Keratinocyte (primary cell): ENCODE data around the gene RAB3B. TPM values are rescaled to one million over a fixed set of nuclear protein-coding genes. Genes with fewer than 3 reads are reported as not detected.

Experiments used
- DNase-seq: peaks from one replicate; pipeline ENCODE4 v3.0.0-alpha.2; 2011; ENCODE audit warnings: low read depth, missing footprints, low spot score
- FAIRE-seq: peaks from 2 replicates; lab custom pipeline; 2011; peaks lifted over from hg19 to GRCh38; lab: Jason Lieb, UNC
- H2AFZ ChIP-seq: 2 replicates; pipeline ENCODE4 v1.6.0; 2012; ENCODE audit warnings: low read length, control low read depth, inconsistent platforms; ENCODE audit not compliant: control insufficient read depth
- H3K27ac ChIP-seq: 2 replicates; pipeline ENCODE4 v1.5.1; 2011; ENCODE audit warnings: low read length; ENCODE audit not compliant: control insufficient read depth, insufficient read depth
- H3K27me3 ChIP-seq: 3 replicates; pipeline ENCODE4 v1.6.0; 2011; ENCODE audit warnings: low read length; ENCODE audit not compliant: control insufficient read depth, insufficient read depth; ENCODE audit errors: extremely low read depth
- H3K36me3 ChIP-seq, 2 experiments: 2 replicates in 1 of 2; 3 replicates in 1 of 2; pipeline ENCODE4 v1.5.1; 2011; ENCODE audit warnings: low read length in 2 of 2, mild to moderate bottlenecking in 1 of 2; ENCODE audit not compliant: control insufficient read depth in 2 of 2, insufficient read depth in 2 of 2; ENCODE audit errors: extremely low read depth in 1 of 2
- H3K4me1 ChIP-seq: 3 replicates; pipeline ENCODE4 v1.5.1; 2011; ENCODE audit warnings: low read length; ENCODE audit not compliant: control insufficient read depth, insufficient read depth; ENCODE audit errors: extremely low read depth
- H3K4me2 ChIP-seq: 3 replicates; pipeline ENCODE4 v1.6.0; 2011; ENCODE audit warnings: low read depth, low read length; ENCODE audit not compliant: control insufficient read depth, insufficient read depth; ENCODE audit errors: extremely low read depth
- H3K4me3 ChIP-seq, 3 experiments: fragments of 200-600 bp in 1 of 3; sonication (generic) in 1 of 3; 2 replicates in 2 of 3; 3 replicates in 1 of 3; pipeline ENCODE4 v1.5.1; 2011 to 2016; ENCODE audit warnings: low read length in 3 of 3, mild to moderate bottlenecking in 3 of 3, control low read depth in 2 of 3, inconsistent platforms in 1 of 3, low read depth in 1 of 3, mixed read lengths in 1 of 3, mixed run types in 1 of 3, moderate library complexity in 1 of 3; ENCODE audit not compliant: control insufficient read depth in 2 of 3, insufficient read depth in 2 of 3; ENCODE audit errors: extremely low read depth in 1 of 3
- H3K79me2 ChIP-seq: 2 replicates; pipeline ENCODE4 v1.6.0; 2012; ENCODE audit warnings: low read length; ENCODE audit not compliant: control insufficient read depth, insufficient read depth
- H3K9ac ChIP-seq: 3 replicates; pipeline ENCODE4 v1.6.0; 2011; ENCODE audit warnings: low read length; ENCODE audit not compliant: control insufficient read depth, insufficient read depth; ENCODE audit errors: extremely low read depth
- H3K9me1 ChIP-seq: 3 replicates; pipeline ENCODE4 v1.6.0; 2011; ENCODE audit warnings: low read length; ENCODE audit not compliant: control insufficient read depth, insufficient read depth; ENCODE audit errors: extremely low read depth
- H3K9me3 ChIP-seq: 2 replicates; pipeline ENCODE4 v1.5.1; 2012; ENCODE audit warnings: low read depth, low read length; ENCODE audit not compliant: control insufficient read depth
- H4K20me1 ChIP-seq: 3 replicates; pipeline ENCODE4 v1.6.0; 2011; ENCODE audit warnings: low read length; ENCODE audit not compliant: control insufficient read depth, insufficient read depth; ENCODE audit errors: extremely low read depth
- EZH2 ChIP-seq: IDR thresholded peaks from one replicate; pipeline ENCODE4 v1.6.1; 2012; ENCODE audit warnings: inconsistent platforms, mild to moderate bottlenecking, low read length, moderate library complexity
- dilution Hi-C: fragments of 300-500 bp; cut with MboI; formaldehyde crosslinking; loops from one replicate; pipeline ENCODE4 v1.7.0; 2020; ENCODE audit warnings: low sequenced_read_pairs; ENCODE audit not compliant: extremely low pct_ligation_motif_present
- polyA plus RNA-seq, 5 experiments: library from polyadenylated mRNA; depleted of rRNA in 3 of 5; stranded (reverse) in 3 of 5; stranded (forward) in 1 of 5; unstranded in 1 of 5; fragments of >200 nt; gene quantifications; 1 replicate in 1 of 5; 2 replicates in 3 of 5; 3 replicates in 1 of 5; pipeline versions ENCODE4 v1.2.1 to v1.2.3, GENCODE V29; 2011 to 2012; ENCODE audit warnings: missing spikeins in 2 of 5, low read depth in 1 of 5, low replicate concordance in 1 of 5
- TF ChIP-seq, protein P1 (sequence below), 3 experiments: IDR thresholded peaks in 1 of 3; conservative IDR thresholded peaks in 1 of 3; optimal IDR thresholded peaks in 1 of 3; 2 replicates in 2 of 3; 3 replicates in 1 of 3; pipeline versions ENCODE3 to v1.5.1; 2011; ENCODE audit warnings: low read length in 3 of 3, mild to moderate bottlenecking in 3 of 3, moderate library complexity in 2 of 3, control low read depth in 1 of 3, inconsistent platforms in 1 of 3; ENCODE audit not compliant: insufficient read depth in 2 of 3; ENCODE audit errors: extremely low read depth in 1 of 3

RAB3B gene
- polyA plus RNA-seq, 1 donor (not counting 4 experiments of a cell fraction or from before 2014, with no cell fraction given): 2.6 TPM

- no peak overlapping the region for H2AFZ ChIP-seq
- H3K36me3 ChIP-seq: no peaks in the 10 kb centered on the region
- no peaks in the 10 kb centered on the region for H3K9me1 ChIP-seq
- no peaks in the 10 kb centered on the region for H3K27me3 ChIP-seq
- no peak for DNase-seq
- no peak overlapping the region for H3K9ac ChIP-seq
- H3K4me3 ChIP-seq: no peak overlapping the region
- dilution Hi-C loops: no loop called here
- no peaks in the 10 kb centered on the region for H4K20me1 ChIP-seq
- no peaks in the 10 kb centered on the region for H3K9me3 ChIP-seq
- no peak for TF ChIP-seq EZH2
- TF ChIP-seq, protein P1, sequence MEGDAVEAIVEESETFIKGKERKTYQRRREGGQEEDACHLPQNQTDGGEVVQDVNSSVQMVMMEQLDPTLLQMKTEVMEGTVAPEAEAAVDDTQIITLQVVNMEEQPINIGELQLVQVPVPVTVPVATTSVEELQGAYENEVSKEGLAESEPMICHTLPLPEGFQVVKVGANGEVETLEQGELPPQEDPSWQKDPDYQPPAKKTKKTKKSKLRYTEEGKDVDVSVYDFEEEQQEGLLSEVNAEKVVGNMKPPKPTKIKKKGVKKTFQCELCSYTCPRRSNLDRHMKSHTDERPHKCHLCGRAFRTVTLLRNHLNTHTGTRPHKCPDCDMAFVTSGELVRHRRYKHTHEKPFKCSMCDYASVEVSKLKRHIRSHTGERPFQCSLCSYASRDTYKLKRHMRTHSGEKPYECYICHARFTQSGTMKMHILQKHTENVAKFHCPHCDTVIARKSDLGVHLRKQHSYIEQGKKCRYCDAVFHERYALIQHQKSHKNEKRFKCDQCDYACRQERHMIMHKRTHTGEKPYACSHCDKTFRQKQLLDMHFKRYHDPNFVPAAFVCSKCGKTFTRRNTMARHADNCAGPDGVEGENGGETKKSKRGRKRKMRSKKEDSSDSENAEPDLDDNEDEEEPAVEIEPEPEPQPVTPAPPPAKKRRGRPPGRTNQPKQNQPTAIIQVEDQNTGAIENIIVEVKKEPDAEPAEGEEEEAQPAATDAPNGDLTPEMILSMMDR (optimal IDR thresholded peaks at IDR 0.05 in 1 of 3, IDR thresholded peaks at IDR 0.05 in 1 of 3, conservative IDR thresholded peaks at IDR 0.05 in 1 of 3; ENCODE audit: extremely low read depth in 1 of 3, insufficient read depth in 2 of 3, low read length in 3 of 3): no peak
- H3K4me1 ChIP-seq: peaks cover 3% of the 10 kb centered on the region
- no peak overlapping the region for H3K4me2 ChIP-seq
- FAIRE-seq: no peak
- H3K79me2 ChIP-seq: no peaks in the 10 kb centered on the region
- no peak overlapping the region for H3K27ac ChIP-seq
These were observed 2.2 kb downstream of the RAB3B start for GRCh38 chr1:51988254-51988653.

DNA sequence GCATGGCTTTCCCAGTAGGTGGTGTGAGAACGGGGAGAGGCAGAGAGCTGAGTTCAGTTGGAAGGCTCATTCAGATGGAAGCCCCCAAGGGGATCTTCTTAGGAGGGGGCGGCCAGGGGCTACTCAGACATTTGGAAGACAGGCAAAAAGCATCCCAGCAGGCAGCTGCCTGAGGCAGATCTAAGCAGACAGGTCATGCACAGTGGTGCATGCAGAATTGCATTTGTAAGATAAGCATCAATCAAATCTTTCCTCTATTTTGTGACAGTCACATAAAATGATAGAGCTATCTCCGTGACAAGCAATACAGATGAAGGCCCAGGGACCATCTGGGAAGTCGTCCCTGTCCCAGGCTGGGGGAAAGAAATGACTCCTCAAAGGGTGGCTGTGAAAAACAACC lies 3.8 kb downstream of the RAB3B start:
- dilution Hi-C loops: no loop called here
- H3K9me1 ChIP-seq: no peaks in the 10 kb centered on the region
- no peak overlapping the region for H3K9ac ChIP-seq
- TF ChIP-seq EZH2: no peak
- TF ChIP-seq, protein P1 (optimal IDR thresholded peaks at IDR 0.05 in 1 of 3, IDR thresholded peaks at IDR 0.05 in 1 of 3, conservative IDR thresholded peaks at IDR 0.05 in 1 of 3; ENCODE audit: extremely low read depth in 1 of 3, insufficient read depth in 2 of 3, low read length in 3 of 3): no peak
- no peak overlapping the region for H2AFZ ChIP-seq
- DNase-seq (no peak), FAIRE-seq (no peak)
- no peaks in the 10 kb centered on the region for H4K20me1 ChIP-seq
- no peaks in the 10 kb centered on the region for H3K27me3 ChIP-seq
- no peak overlapping the region for H3K4me2 ChIP-seq
- H3K27ac ChIP-seq: no peak overlapping the region
- H3K79me2 ChIP-seq: no peaks in the 10 kb centered on the region
- no peaks in the 10 kb centered on the region for H3K36me3 ChIP-seq
- no peak overlapping the region for H3K4me3 ChIP-seq
- H3K4me1 ChIP-seq: peaks cover 3% of the 10 kb centered on the region
- H3K9me3 ChIP-seq: no peaks in the 10 kb centered on the region
